Neuron (in vitro differentiated cells): ENCODE results near the gene RBPJL.

Experiments
- H2AFZ ChIP-seq: one replicate; pipeline ENCODE4 v1.6.1; 2013; ENCODE audit warnings: low read depth, mild to moderate bottlenecking, inconsistent platforms, low read length, moderate library complexity
- H3K27me3 ChIP-seq: one replicate; pipeline ENCODE4 v1.6.1; 2013; ENCODE audit warnings: low read length; ENCODE audit not compliant: insufficient read depth
- H3K36me3 ChIP-seq: one replicate; pipeline ENCODE4 v1.6.1; 2013; ENCODE audit warnings: low read length; ENCODE audit not compliant: insufficient read depth
- H3K4me1 ChIP-seq: one replicate; pipeline ENCODE4 v1.6.1; 2013; ENCODE audit warnings: low read length; ENCODE audit not compliant: insufficient read depth
- H3K4me3 ChIP-seq: 2 replicates; pipeline ENCODE4 v1.5.1; 2013; ENCODE audit warnings: mild to moderate bottlenecking, low read length, moderate library complexity
- H3K9me3 ChIP-seq: one replicate; pipeline ENCODE4 v1.6.1; 2013; ENCODE audit warnings: low read length

The RBPJL gene

DNA sequence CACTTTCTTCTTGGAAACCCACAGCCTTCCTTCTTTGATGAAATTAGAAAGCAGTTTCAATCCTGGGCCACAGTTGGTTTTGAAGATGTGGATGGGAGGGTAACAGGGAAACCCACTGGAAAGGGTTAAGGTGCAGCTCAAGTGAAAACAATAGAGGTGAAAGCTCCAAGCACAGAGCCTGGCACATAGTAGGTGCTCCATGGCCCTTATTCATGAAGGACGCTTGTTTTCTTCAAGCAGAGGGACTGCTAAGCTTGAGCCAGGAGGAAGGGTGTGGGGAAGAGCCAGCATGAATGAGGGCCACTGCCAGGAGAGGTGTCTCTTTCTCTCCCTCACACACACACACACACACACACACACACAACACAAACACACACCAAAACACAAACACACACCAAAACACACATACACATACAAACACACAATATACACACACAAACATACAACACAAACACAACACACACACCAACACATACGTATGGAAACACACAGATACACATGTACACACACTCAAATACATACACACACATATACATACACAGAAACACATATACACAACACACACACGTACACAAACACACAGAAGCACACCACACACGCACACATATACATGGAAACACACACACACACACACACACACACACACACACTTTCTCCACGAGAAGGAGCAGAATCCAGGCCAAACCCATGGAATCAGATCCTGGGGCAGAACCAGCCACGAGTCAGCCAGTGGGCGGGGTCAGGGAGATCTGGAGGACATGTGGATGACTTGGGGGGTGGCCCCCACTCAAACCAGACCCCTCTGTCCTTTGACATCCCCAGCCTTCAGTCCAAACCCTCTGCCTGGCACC, 23.7 kb upstream of the RBPJL start:
- Histone ChIP-seq H3K9me3 (no peaks in the 10 kb centered on the region), H3K36me3 (no peaks in the 10 kb centered on the region), H3K4me3 (no peak overlapping the region), H3K4me1 (no peaks in the 10 kb centered on the region), H2AFZ (no peak overlapping the region), H3K27me3 (no peaks in the 10 kb centered on the region)

DNA sequence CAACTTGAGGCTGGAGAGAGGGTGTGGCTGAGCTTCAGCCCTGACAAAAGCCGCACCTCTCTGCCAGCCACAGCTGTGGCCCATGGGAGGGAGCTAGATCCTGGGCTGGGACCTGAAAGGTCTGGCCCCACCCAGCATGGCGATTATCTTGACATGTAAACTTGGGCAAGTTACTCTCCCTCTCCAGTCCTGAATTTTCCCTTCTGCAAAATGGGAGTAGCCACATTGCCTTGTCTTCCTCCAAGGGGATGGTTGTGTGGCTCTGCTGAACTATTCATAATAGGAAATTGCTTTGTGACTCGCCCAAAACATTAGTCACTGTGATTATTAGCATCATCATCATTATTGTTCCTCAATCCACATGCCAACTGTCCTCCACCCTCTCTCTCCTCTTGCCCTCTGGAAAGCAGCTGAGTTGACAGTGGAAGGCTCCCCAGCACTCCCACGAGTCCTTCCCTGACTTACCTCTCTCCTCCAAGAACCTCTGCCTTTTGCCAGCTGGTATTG, 23.0 kb upstream of the RBPJL start:
- Histone ChIP-seq H3K9me3 (no peaks in the 10 kb centered on the region), H2AFZ (no peak overlapping the region), H3K4me3 (no peak overlapping the region), H3K4me1 (no peaks in the 10 kb centered on the region), H3K36me3 (no peaks in the 10 kb centered on the region), H3K27me3 (no peaks in the 10 kb centered on the region)

DNA sequence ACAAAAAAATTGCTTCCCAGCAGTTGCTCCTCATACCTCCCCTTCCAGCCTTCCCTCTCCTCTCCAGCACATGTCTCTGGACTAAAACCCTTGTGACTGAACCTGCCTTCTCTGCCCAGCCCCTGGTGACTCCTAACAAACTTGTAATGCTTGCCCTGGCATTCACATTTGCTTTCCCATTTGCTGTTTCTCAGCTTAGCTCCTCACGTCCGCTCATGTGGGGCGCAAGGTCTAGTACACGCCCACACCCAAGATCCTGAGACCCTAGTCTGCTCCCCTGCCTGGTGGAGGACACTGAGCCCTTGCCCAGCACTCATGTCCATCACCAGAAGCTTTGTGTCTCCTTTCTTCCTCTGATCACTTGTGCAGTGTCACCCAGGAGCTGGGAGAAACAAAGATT, 18.3 kb upstream of the RBPJL start:
- Histone ChIP-seq H3K27me3 (no peaks in the 10 kb centered on the region), H2AFZ (no peak overlapping the region), H3K9me3 (no peaks in the 10 kb centered on the region), H3K36me3 (no peaks in the 10 kb centered on the region), H3K4me3 (no peak overlapping the region), H3K4me1 (peaks cover 7% of the 10 kb centered on the region)

DNA sequence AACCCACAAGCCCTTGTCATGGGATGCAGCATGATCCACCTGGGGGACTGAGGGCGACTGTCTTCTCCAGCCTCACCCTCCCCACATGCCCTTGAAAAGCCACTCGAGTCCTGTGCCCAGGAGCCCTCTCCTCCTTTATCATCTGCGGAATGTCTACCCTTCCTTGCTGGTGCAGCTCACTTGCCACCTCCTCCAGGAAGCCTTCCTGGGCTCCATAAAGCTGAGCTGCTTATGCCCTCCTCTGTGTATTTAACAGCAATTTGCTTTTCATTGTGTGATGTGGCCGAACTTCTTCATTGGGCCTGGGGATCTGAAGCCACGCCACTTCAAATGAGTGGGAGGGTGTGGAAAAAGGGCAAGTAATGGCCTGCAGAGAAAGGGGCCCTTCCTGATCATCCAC, 17.8 kb upstream of the RBPJL start:
- no peak overlapping the region for H2AFZ ChIP-seq
- H3K4me1 ChIP-seq, result peaks cover 7% of the 10 kb centered on the region
- no peak overlapping the region for H3K4me3 ChIP-seq
- no peaks in the 10 kb centered on the region for H3K9me3 ChIP-seq
- H3K27me3 ChIP-seq, result no peaks in the 10 kb centered on the region
- H3K36me3 ChIP-seq, result no peaks in the 10 kb centered on the region

DNA sequence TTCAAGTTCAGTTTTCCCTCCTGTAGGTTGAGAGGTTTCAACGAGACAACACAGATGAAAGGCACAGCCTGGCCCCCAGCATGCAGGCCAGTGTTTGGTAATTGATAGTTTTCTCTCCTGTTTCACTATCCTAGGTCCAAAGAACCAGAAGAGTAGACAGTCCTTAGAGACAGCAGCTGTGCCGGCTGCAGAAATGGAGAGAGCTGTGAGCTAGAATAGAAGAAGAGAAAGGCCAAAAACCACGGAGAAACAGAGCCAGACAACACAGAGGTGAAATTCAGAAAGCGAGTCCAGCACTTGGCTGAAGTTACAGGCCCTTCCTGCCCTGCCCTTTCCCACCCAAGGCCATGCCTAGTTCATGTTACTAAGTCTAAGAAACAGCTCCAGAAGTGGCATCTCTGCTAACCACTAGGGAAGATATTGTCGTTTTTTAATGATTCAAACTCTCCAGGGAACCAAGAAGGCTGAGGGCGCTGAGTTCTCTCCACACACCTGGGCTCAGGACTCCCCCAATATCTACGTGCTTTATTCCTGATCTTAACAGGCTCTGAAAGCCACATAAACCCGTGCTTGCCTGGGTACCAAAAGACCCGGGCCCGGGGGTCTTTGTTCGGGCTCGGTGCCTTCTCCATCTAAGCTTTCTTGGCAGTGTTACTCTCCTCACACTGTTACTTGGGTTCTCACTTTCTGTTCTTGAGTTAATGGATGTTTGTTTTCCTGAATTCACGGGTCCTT, 16.5 kb upstream of the RBPJL start:
- Histone ChIP-seq H3K9me3 (peaks cover 4% of the 10 kb centered on the region), H3K27me3 (no peaks in the 10 kb centered on the region), H2AFZ (no peak overlapping the region), H3K4me1 (peaks cover 7% of the 10 kb centered on the region), H3K4me3 (no peak overlapping the region), H3K36me3 (no peaks in the 10 kb centered on the region)

DNA sequence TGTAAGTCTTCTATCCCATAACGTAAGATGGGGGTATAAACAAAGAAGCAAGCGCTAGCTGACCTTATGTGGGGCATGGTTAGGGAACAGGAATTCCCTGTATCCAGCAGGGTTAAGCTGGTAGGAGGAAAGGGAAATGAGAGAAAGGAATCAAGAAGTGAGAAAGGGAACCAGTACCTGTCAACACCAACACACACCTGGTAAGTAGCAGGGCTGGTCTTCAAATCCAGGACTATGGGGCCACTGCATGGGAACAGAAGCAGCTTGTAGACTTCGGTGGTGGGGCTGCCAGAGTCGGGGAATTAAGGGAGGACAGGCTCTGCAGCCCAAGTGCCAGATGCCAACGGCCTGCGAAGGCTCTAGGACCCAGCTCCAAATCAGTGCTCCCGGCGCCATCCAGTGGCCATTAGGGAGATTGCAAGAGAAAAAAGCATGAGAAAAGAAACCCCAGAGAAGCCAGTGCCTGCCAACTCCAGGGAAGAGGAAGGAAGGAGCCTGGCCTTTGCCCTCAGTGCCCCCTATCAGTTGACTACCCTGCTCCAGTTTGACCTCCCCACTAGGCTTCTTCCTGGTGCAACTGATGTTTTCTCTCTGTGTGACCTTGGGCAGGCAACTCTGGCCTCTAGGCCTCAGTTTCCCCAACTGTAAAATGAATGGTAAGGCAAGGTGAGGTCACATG, 15.8 kb upstream of the RBPJL start:
- Histone ChIP-seq H2AFZ (no peak overlapping the region), H3K27me3 (no peaks in the 10 kb centered on the region), H3K9me3 (peaks cover 4% of the 10 kb centered on the region), H3K4me3 (no peak overlapping the region), H3K4me1 (peaks cover 7% of the 10 kb centered on the region), H3K36me3 (no peaks in the 10 kb centered on the region)

DNA sequence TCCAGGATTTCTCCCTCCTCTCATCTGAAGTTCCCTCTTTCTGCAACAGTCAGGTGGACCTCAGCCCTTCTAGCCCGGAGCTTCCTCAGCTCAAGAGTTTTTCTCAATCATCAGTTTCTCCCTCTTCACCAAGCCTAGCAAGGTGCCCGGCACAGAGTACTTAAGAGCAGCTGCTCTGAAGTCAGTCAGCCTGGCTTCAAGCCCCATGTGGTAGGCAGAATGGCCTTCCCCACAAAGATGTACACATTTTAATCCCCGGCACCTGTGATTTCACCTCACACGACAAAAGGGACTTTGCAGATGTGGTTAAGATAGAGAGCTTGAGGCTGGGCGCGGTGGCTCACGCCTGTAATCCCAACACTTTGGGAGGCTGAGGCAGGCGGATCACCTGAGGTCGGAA, 15.1 kb upstream of the RBPJL start:
- Histone ChIP-seq H3K4me3 (no peak overlapping the region), H3K36me3 (no peaks in the 10 kb centered on the region), H3K27me3 (no peaks in the 10 kb centered on the region), H2AFZ (no peak overlapping the region), H3K4me1 (peaks cover 7% of the 10 kb centered on the region), H3K9me3 (peaks cover 4% of the 10 kb centered on the region)

DNA sequence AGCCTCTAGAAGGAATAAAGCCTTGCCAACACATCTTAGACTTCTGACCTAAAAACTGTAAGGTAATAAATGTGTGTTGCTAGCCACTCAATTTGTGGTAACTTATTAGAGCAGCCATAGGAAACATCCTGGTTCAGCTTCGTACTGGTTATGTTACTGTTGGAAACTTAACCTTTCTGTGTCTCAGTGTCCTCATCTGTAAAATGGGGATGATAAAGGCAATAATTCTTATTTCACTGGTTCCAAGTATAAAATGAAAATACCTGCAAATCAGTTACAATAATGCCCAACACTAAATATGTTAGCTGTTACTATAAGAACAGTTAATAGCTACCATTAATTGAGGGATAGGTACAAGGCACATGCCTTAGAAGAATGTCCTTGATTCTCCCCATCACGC, 14.3 kb upstream of the RBPJL start:
- Histone ChIP-seq H3K9me3 (peaks cover 4% of the 10 kb centered on the region), H3K4me1 (peaks cover 7% of the 10 kb centered on the region), H2AFZ (no peak overlapping the region), H3K4me3 (no peak overlapping the region), H3K27me3 (no peaks in the 10 kb centered on the region), H3K36me3 (no peaks in the 10 kb centered on the region)

DNA sequence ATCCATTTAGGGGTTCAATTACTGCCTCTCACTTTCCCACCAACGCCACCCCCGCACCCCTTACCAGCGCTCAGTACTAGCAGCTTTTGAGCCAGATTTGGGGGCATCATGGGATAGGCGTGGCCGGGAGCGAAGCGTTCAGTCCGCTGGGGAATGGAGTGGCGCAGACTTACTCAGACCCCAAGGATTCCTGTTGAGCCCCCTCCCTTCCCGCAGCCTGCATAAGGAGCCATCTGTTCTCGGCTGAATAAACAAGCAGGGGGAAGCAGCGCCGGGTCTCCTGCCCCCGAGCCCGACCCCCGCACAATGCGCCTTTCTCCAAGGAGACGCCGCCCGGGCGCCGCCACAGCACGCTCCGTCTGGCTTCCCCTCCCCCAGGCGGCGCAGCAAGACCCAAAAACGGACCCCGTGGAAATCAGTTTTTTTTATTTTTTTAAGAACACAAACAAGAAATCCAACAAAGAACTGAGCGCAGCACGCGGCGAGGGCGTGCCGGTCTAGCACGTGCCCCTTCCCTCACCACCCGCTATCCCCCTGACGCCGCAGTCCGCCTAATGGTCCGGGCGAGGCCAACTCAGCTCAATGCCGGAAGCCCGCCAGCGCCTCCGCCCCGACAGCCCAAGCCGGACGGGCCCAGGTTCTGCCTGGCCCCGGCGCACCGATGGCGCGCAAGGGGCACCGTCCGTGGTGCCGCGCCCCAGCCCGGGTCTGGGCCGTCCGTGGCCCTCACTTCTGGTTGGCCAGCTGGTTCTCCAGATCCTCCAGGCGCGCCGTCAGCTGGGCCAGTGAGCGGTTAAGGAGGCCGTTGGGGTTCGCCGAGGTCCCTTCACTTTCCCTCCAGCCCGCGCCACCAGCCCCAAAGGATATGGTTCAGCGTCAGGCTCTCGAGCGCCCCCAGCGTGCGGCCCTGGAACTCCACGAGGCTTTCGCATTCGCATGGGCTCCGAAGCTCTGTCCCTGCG, 13.3 kb upstream of the RBPJL start:
- no peaks in the 10 kb centered on the region for H3K36me3 ChIP-seq
- H3K27me3 ChIP-seq, result no peaks in the 10 kb centered on the region
- H3K4me1 ChIP-seq, result peaks cover 7% of the 10 kb centered on the region
- H3K9me3 ChIP-seq, result peaks cover 4% of the 10 kb centered on the region
- H3K4me3 ChIP-seq, result peak overlapping the region; percentile 48
- H2AFZ ChIP-seq, result peak overlapping the region; percentile 93

DNA sequence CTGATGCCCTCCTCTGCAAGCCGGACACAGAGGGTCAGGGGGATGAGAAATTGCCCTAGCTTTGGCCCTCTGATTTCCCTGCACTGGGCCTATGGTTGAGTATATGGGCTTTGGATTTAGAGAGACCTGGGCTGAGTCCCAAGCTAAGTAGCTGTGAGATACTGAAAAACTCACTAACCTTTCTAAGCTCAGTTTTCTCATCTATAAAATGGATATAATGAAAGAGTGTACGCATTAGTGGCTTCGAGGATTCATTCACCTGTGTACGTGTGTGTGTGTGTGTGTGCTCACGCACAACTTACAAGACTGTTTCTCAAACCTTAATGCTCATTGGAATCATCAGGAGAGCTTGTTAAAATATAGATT, 12.7 kb upstream of the RBPJL start:
- H3K27me3 ChIP-seq, result no peaks in the 10 kb centered on the region
- H3K4me3 ChIP-seq, result peak overlapping the region; percentile 48
- no peaks in the 10 kb centered on the region for H3K36me3 ChIP-seq
- H3K9me3 ChIP-seq, result peaks cover 4% of the 10 kb centered on the region
- H3K4me1 ChIP-seq, result peaks cover 7% of the 10 kb centered on the region
- H2AFZ ChIP-seq, result no peak overlapping the region

DNA sequence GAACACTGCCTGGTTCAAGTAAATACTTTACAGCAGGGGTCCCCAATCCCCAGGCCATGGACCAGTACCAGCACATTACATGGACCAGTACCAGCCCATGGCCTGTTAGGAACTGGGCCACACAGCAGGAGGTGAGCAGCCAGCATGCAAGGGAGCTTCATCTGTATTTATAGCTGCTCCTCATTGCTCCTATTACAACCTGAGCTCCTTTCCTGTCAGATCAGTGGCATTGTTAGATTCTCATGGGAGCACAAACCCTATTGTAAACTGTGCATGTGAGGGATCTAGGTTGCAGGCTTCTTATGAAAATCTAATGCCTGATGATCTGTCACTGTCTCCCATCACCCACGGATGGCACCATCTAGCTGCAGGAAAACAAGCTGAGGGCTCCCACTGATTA, 12.0 kb upstream of the RBPJL start:
- Histone ChIP-seq H2AFZ (no peak overlapping the region), H3K4me1 (peaks cover 7% of the 10 kb centered on the region), H3K27me3 (no peaks in the 10 kb centered on the region), H3K4me3 (no peak overlapping the region), H3K36me3 (no peaks in the 10 kb centered on the region), H3K9me3 (peaks cover 4% of the 10 kb centered on the region)

DNA sequence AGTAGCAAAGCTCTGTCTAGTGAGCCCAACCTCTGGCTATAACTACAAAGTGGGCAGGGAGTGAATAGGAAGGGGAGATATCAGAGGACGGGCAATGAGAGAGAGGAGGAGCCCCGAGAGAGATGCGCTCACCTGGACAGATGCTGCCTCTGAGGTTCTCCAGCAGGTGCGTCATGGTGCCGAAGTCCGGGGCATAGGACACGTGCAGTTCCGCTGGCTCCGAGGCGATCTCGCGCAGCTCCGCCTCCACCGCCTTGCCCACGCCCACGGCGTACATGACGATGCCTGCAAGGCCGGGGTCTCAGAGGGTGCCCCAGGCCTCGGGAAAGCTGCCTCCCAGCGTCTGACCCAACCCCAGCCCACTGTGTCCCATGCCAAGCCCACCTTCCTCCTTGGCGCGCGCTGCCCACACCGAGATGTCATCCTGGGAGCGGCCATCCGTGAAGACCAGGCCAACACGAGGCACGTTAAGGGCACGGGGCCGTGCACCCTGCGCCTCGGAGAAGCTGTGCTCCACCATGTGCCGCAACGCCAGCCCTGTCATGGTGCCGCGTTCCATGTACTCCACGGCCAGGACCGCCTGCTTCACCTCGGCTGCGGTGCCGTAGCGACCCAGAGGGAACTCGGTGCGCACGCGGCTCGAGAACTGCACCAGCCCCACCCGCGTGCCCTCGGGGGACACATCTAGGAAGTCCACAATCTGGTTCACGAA, 8.7 kb upstream of the RBPJL start:
- Histone ChIP-seq H3K27me3 (no peaks in the 10 kb centered on the region), H3K4me1 (peaks cover under 1% of the 10 kb centered on the region), H3K9me3 (peaks cover 4% of the 10 kb centered on the region), H2AFZ (no peak overlapping the region), H3K36me3 (no peaks in the 10 kb centered on the region), H3K4me3 (no peak overlapping the region)
